Pancreas (tissue), 10 donors: ENCODE results near the gene LGALS7. TPM values are rescaled to one million over a fixed set of nuclear protein-coding genes. Genes with fewer than 3 reads are reported as not detected.
"Not testable (repeated sequence)": the region's sequence is repeated elsewhere in the genome, so short reads cannot be mapped to it uniquely, and the experiment has no call there.

Source experiments
- ATAC-seq, 4 donors: fragments of 200-7000 bp; cut with Tn5 transposase; one replicate each; pipeline versions ENCODE4 v1.8.0 to v1.9.1; 2020; ENCODE audit warnings: mild to moderate bottlenecking in 4 of 4, moderate library complexity in 4 of 4
- DNase-seq, 6 donors: peaks; one replicate each; pipeline ENCODE4 v3.0.0-alpha.2; 2020
- FAIRE-seq: peaks from 2 replicates; lab custom pipeline; 2012; peaks lifted over from hg19 to GRCh38; lab: Jason Lieb, UNC
- H3K27ac ChIP-seq, 4 donors: fragments of 200-600 bp; sonication (generic); 1 replicate in 3 of 4; 2 replicates in 1 of 4; pipeline versions ENCODE4 v1.5.0 to v1.8.0; 2020
- H3K27me3 ChIP-seq, 4 donors: fragments of 200-600 bp; one replicate each; pipeline ENCODE4 v1.8.0; 2021
- H3K36me3 ChIP-seq, 3 donors: fragments of 200-600 bp; sonication (generic) in 1 of 3; one replicate each; pipeline versions ENCODE4 v1.5.0 to v1.8.0; 2020 to 2021
- H3K4me1 ChIP-seq, 3 donors: fragments of 200-600 bp; one replicate each; pipeline ENCODE4 v1.8.0; 2021
- H3K4me3 ChIP-seq, 4 donors: fragments of 200-600 bp; sonication (generic) in 2 of 4; one replicate each; pipeline versions ENCODE4 v1.5.0 to v1.8.0; 2020 to 2021
- H3K9me3 ChIP-seq, 4 donors: fragments of 200-600 bp; one replicate each; pipeline ENCODE4 v1.8.0; 2021
- CTCF ChIP-seq, 4 donors: fragments of 200-600 bp; sonication (generic) in 3 of 4; IDR thresholded peaks; one replicate each; pipeline versions ENCODE4 v1.5.0 to v1.8.0; 2021; ENCODE audit warnings: antibody characterized with exemption in 4 of 4
- WGBS, 2 donors: extraction: QIAGEN DNeasy Blood & Tissue Kit; methylation state at CpG; one replicate each; pipeline ENCODE4 v1.1.7; 2013; 5-methylcytosine and 5-hydroxymethylcytosine counted together
- intact Hi-C, 3 donors: fragments of 100-400 bp; cut with DNase I; formaldehyde crosslinking; loops; one replicate each; pipeline versions ENCODE4 v1.11.1 to v1.14.2; 2022
- polyA plus RNA-seq, 2 donors: library from polyadenylated mRNA; stranded (reverse); fragments of 200-250 nt; gene quantifications; one replicate each; pipeline ENCODE4 v1.2.3, GENCODE V29; 2013
- total RNA-seq, 6 donors: library from RNA; stranded (reverse); fragmentation: NEBNext Ultra II Directional in 4 of 6; extraction: Animal tissue kit (Norgen Biotek cat#: 25700) in 4 of 6; gene quantifications; one replicate each; pipeline versions ENCODE4 v1.2.1 to v1.2.4, GENCODE V29; 2021 to 2023
- donor health status: healthy with polysubstance abuse.
- donor health status: DM: no; HTN: no; CAD: no; lungs with moderate emphysema.
- donor health status: DM: no; HTN: no; CAD: no.
- donor health status: control.
- donor health status: control.
- donor health status: Bipolar disorder and iron deficiency.
- donor health status: DM: yes; HTN: yes; CAD: no.
- donor health status: DM: no; HTN: no; CAD: no.
- donor health status: DM: no; HTN: no; CAD: no.
- donor health status: DM: yes; HTN: yes; CAD: no.

Gene LGALS7
- total and polyA plus RNA-seq, 8 donors, result not detected

GRCh38 chr19:38803543-38803942, 30.2 kb upstream of the LGALS7 start:
- H3K27ac ChIP-seq, result no peak overlapping the region
- no peak for FAIRE-seq
- intact Hi-C loops, result no loop called here
- H3K9me3 ChIP-seq, result no peaks in the 10 kb centered on the region
- no peak for DNase-seq
- no peak for TF ChIP-seq CTCF (IDR thresholded peaks at IDR 0.05)
- H3K36me3 ChIP-seq, result no peaks in the 10 kb centered on the region
- no peaks in the 10 kb centered on the region for H3K27me3 ChIP-seq
- H3K4me3 ChIP-seq, result no peak overlapping the region
- 81 to 89% methylated on average over 10 of the region's 10 CpGs for WGBS, 2 donors
- no peaks in the 10 kb centered on the region for H3K4me1 ChIP-seq
- no peak for ATAC-seq

- H3K4me1 ChIP-seq, result no peaks in the 10 kb centered on the region
- no peak for TF ChIP-seq CTCF (IDR thresholded peaks at IDR 0.05)
- no peaks in the 10 kb centered on the region for H3K36me3 ChIP-seq
- no peak overlapping the region for H3K4me3 ChIP-seq
- no peaks in the 10 kb centered on the region for H3K9me3 ChIP-seq
- DNase-seq, result no peak
- H3K27me3 ChIP-seq, result no peaks in the 10 kb centered on the region
- FAIRE-seq, result no peak
- intact Hi-C loops, result no loop called here
- ATAC-seq, result no peak
- 95% methylated on average over 12 of the region's 12 CpGs for WGBS, 2 donors
- H3K27ac ChIP-seq, result no peak overlapping the region
These were observed 28.2 kb upstream of the LGALS7 start for GRCh38 chr19:38801359-38802095.

GRCh38 chr19:38800577-38801347, 27.4 kb upstream of the LGALS7 start:
- no peak for TF ChIP-seq CTCF (IDR thresholded peaks at IDR 0.05)
- intact Hi-C loops, result no loop called here
- Histone ChIP-seq H3K27ac (no peak overlapping the region), H3K36me3 (no peaks in the 10 kb centered on the region), H3K4me1 (no peaks in the 10 kb centered on the region), H3K27me3 (no peaks in the 10 kb centered on the region), H3K9me3 (no peaks in the 10 kb centered on the region), H3K4me3 (no peak overlapping the region)
- no peak for FAIRE-seq
- WGBS, 2 donors, result 85 to 89% methylated on average over 5 of the region's 5 CpGs
- ATAC-seq, result no peak
- no peak for DNase-seq

- TF ChIP-seq CTCF (IDR thresholded peaks at IDR 0.05), result no peak
- Histone ChIP-seq H3K36me3 (no peaks in the 10 kb centered on the region), H3K27me3 (no peaks in the 10 kb centered on the region), H3K27ac (no peak overlapping the region), H3K4me3 (no peak overlapping the region), H3K4me1 (no peaks in the 10 kb centered on the region), H3K9me3 (no peaks in the 10 kb centered on the region)
- no peak for DNase-seq
- intact Hi-C loops, result no loop called here
- FAIRE-seq, result no peak
- WGBS, 2 donors, result 85% methylated on average over 10 of the region's 10 CpGs
- ATAC-seq, result no peak
These were observed 25.8 kb upstream of the LGALS7 start for GRCh38 chr19:38799104-38799503.

GRCh38 chr19:38797781-38798180, 24.5 kb upstream of the LGALS7 start:
- intact Hi-C loops, H3K4me1 ChIP-seq, DNase-seq, H3K4me3 ChIP-seq, H3K9me3 ChIP-seq, H3K27ac ChIP-seq, H3K36me3 ChIP-seq, ATAC-seq, FAIRE-seq, H3K27me3 ChIP-seq: not testable (repeated sequence)
- WGBS, 2 donors, result 89 to 100% methylated on average over 5 to 33 of the region's 33 CpGs
